Gastroesophageal sphincter (tissue), 3 donors: Measurements from ENCODE around the gene MYPOP.

Experiments
- CTCF ChIP-seq, 4 experiments: fragments of 200-600 bp in 2 of 4; fragments of 450-650 bp in 2 of 4; sonication (generic) in 1 of 4; IDR thresholded peaks; one replicate each; pipeline ENCODE4 v1.5.1; 2017 to 2019; ENCODE audit warnings: antibody characterized with exemption in 4 of 4, mild to moderate bottlenecking in 2 of 4, moderate library complexity in 2 of 4
- POLR2A ChIP-seq, 2 donors: fragments of 450-650 bp; IDR thresholded peaks; one replicate each; pipeline ENCODE4 v1.6.1; 2017; ENCODE audit warnings: antibody characterized with exemption in 2 of 2, mild to moderate bottlenecking in 2 of 2, moderate library complexity in 1 of 2

GRCh38 chr19:45847663-45848062 is 54.8 kb downstream of the MYPOP start:
- TF ChIP-seq CTCF (IDR thresholded peaks at IDR 0.05) (no peak), POLR2A (IDR thresholded peaks at IDR 0.05) (no peak)
